HG03025 (cell line): Measurements from ENCODE around the gene TCF12.
"Not testable (repeated sequence)": the region's sequence is repeated elsewhere in the genome, so short reads cannot be mapped to it uniquely, and the experiment has no call there.

Experiments used
- ATAC-seq: cut with Tn5 transposase; IDR thresholded peaks from one replicate; pipeline ENCODE4 v1.9.1; 2021; ENCODE audit warnings: mild to moderate bottlenecking, moderate library complexity; ENCODE audit not compliant: unreplicated experiment, low FRiP score

Gene TCF12

DNA sequence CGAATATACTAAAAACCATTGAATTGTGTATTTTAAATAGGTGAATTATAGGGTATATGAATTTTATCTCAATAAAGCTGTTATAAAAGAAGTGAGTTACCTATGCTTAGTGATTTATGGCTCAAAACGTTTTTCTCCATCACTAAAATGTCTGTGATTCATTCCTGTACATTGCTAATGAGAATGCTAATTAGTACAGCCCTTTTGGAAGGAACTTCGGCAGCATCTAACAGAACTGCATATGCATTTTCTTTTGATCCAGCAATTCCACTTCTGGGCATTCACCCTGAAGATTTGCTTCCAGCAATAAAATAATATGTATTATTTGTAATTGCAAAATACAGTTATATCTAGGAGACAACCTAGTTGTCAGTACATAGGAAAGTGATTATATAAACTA lies 53.6 kb downstream of the TCF12 start:
- ATAC-seq, result no peak

DNA sequence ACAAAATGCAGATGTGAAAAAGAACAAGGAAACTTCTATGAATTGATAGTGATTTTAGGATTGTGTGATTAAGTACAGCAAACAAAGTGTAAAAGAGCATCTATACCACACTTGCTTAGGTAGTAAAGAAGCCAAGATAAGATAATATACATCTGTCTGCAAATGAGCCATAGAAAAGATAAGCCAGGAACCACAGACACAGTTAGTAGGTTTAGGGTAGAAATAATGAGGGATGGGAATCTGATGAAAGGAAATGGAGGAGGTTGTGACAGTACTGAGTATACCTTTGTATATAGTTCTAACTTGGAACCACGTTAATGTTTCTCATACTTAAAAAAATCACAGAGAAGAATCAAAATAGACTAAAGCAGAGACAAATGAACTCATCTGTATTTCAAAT lies 54.0 kb downstream of the TCF12 start:
- no peak for ATAC-seq

DNA sequence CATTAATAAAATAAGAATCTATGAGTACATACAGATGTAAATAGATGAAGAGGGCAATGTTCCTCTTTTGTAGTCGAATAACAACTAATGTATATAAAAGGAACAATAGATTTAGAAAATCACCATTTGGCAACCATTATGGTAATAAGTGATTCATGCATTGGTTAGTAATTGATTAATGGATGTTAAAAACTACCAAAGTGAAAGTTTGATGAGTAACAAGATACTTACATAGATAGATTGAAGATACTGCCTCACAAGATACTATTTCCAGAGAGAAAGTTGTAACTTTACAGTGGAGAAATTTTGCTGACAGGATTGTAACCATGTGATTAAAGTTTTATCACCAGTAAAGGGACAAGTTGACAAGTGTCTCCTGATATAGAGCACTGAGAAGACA lies 55.0 kb downstream of the TCF12 start:
- ATAC-seq, result no peak

DNA sequence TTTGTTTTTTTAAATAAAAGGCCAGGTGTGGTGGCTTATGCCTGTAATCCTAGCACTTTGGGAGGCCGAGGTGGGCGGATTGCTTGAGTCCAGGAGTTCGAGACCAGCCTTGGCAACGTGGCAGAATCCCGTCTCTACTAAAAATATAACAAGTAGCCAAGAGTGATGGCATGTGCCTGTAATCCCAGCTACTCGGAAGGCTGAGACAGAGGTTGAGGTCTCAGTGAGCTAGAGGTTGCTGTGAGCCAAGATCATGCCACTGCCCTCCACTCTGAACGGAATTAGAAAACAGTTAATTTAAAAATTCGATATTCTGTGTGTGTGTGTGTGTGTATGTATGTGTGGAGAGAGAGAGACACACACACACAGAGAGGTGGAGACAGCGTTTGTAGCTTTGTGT lies 58.8 kb downstream of the TCF12 start:
- no peak for ATAC-seq

DNA sequence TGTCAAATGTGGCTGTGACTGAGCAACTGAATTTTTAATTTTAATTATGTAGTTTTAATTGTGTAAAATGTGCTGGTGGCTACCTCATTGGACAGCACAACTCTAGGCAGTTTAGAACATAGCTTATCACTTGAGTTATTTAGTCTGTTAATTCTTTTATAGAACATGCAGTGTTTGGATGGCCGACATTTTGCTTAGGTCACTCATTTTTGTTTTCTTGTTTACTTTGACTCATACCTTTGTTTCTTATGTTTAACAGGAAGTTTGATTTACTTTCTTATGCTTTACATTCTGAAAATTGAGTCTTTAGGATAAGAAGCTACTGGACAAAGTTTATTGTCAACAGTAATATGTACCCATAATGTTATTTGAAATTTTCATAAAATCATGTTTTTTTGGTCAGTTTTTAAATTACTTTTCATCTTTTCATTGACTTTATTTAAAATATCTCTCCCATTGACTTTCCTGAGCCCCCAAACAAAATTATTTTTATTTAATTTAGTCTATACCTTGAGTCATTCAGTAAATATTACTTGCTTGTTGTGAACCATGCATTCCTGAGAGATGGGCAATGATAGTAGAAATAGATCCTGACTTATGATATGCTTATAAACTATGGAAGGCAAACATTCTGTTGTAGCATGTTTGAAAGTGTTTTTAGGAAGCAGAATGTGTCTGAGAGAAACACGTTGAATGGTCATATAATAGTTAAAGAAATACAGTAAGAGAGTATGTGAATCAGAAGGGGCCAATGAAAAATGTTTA lies 60.6 kb downstream of the TCF12 start:
- ATAC-seq, result no peak

DNA sequence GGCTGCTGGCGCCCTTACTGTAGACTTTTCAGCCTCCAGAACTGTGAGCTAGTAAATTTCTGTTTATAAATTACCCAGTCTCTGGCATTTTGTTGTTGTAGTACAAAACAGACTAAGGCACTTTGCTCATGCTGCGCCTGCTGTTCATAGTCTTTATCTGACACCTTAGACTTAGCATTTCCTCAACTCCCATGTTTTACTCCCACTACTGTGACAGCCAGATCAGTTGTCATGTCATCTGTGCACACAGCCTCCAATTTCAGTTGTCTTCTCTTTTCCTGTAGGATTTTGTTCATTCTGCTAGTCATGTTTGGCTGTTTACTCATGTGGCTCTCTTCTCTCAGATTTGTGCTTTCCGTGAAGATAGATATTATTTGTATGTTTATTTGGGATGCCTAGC lies 62.0 kb downstream of the TCF12 start:
- no peak for ATAC-seq

DNA sequence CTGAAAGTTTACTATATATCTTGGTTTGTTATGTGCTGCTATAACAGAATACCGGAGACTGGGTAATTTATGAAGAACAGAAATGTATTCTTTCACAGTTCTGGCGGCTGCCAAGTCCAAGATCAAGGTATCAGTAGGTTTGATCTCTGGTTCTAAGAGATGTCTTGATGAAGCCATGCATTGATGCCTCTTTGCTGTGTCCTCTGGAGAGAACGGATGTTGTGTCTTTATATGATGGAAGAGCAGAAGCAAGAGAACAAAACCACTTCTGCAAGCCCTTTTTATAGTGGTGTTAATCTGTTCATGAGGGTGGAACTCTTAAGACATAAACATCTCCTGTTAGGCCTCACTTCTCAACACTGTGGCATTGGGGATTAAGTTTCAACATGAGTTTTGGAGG lies 62.7 kb downstream of the TCF12 start:
- ATAC-seq, result no peak

DNA sequence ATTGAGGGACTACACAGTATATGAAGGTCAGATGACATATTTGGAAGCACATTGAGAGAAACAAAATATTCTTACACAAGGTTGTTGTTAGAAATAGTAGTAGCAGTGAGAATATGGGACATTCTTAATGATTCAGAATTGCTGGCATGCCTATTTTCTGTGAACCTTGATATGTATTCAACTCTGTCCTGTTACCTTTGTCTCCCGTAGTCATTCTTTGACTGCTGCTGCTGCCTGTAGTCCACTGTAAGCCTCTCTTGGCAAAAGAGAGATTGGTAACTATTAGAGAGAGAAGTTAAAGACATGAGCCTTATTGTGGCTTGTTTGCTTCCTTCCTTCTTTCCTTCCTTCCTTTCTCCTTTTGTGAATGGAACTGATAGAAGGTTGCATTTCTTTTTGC lies 64.5 kb downstream of the TCF12 start:
- no peak for ATAC-seq

DNA sequence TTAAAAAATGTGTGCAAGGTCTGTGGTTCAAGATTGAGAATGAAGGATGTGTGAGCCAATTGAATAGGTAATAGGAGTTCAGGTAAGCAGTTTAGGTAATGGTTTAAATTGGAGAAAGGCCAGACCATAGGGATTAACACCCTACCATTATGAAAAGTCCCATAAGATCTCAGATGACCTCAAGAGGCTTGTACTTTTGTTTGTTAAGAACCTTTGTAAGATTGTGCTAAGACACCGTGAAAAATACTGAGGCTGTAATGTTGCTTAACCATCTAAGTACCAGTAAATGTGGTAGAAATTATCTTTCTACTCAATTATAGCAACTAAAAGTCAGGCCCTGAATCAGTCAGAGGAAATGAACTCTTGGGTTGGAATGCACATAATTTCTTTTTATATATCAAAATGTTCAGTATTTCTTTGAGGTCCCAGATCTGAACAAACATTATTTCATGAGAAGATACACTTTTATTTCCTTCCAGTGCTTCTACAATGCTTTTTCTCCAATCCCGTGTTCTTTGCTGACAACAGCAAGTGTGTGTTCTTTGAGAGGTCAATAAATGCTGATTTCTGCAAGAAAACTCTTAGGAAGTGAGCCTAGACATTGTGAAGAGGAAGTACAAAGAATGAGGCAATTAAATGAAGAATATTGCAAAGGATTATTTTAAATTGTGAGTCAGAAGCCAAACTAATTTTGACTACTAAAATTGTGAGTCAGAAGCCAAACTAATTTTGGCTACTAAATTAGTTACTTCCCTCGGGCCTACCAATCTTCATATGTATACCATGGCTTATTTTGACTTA lies 66.4 kb downstream of the TCF12 start:
- ATAC-seq, result no peak

DNA sequence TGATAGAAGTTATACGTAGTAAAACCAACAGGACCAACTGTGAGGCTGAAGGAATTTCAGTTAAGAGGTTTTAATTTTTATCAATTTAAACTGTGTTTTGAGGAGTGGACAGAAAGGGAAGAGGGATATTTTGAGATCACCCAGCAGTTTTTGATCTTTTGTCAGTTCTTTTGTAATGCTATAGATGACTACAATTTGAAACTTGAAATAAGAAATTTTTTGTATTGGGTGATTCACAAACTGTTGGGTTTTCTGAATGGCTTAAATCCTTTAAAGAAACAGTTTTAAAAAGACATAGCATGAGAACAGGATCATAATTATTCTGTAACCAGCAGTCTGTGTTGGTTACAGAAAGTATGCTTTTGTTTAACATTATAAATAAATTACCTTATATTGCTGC lies 67.4 kb downstream of the TCF12 start:
- ATAC-seq, result no peak

DNA sequence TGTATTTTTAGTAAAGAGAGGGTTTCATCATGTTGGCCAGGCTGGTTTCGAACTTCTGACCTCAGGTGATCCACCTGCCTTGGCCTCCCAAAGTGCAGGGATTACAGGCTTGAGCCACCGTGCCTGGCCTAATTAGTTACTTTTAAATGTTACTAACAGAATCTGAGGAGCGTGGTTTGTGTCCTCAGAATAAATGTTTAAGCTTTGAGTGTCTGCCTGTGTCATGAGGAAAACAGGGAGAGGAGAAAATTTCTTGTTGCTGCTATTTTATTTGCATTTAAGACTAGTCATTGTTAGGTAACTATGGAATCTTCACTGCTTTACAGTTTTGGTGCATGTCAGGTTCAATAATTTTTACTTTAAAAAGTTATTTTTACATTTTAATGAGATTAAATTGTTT lies 68.8 kb downstream of the TCF12 start:
- no peak for ATAC-seq

DNA sequence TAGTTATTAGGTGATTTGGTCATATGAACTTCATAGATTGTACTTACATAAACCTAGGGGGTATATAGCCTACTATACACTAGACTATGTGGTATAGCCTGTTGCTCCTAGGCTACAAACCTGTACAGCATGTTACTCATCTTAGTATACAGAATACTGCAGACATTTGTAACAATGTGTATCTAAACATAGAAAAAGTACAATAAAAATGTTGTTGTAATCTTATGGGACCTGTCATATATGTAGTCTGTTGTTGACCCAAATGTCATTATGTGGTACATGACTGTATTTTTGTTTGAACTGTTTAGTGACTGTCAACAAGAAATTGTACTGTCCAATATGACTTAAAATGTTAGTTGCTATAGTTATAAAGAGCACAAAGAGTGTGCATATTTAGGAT lies 69.8 kb downstream of the TCF12 start:
- ATAC-seq, result no peak

DNA sequence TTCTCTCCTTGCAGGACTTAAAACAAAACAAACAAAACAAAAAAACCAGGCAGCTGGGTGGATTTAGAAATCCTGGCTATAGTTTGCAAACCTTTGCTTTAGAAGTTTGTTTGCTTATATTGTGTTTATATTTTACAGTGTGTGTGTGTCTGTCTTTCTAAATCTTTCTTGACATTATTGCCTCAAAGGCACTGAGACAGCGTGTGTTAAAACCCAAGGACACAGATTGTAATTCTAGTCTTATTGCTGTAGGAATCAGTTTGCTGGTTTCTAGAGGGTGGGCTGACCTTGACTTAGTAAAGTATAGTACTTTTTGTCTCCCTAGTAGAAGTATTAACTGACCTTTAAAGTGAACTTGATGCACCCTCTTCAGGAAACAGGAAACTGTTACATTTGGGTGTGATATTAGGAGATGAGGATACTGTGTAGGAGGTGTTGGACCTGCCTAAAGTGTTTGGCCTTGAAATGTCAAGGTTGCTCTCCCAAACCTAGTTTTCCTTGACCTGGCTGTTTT lies 71.0 kb downstream of the TCF12 start:
- ATAC-seq, result no peak

DNA sequence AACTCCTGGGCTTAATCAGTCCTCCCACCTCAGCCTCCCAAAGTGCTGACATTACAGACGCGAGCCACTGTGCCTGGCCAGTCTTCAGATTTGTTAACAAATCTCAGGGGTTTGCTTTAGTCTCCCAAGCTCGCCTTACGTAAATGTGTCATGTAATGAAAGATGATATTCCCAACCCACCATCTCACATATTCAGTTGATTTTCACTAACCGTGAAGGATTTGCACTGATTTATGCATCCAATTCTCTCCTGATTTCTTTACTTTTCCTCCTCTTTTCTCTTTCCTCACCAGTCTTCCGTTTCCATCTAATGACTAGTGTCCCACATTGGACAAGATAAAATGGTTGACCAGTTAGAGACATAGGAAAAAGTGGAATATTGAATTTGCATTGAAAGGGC lies 72.6 kb downstream of the TCF12 start:
- no peak for ATAC-seq

DNA sequence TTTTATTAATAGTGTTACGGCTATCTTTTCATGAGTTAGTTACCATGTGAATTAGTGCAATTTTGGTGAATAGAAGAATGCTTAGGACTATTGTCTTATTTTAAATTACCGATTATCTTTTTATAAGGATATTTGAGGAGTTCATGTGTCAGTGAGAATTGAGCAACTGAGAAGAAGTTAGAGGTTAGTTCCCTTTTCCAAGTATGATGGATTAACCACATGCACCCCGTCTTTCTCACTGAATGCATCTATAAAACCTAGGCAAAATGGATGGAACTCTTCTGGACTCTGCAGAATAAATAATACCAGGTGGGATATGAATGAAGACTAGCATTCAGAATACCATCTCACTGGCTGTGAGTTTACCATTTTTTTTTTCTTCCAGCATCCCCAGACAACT lies 74.3 kb downstream of the TCF12 start:
- ATAC-seq, result no peak

DNA sequence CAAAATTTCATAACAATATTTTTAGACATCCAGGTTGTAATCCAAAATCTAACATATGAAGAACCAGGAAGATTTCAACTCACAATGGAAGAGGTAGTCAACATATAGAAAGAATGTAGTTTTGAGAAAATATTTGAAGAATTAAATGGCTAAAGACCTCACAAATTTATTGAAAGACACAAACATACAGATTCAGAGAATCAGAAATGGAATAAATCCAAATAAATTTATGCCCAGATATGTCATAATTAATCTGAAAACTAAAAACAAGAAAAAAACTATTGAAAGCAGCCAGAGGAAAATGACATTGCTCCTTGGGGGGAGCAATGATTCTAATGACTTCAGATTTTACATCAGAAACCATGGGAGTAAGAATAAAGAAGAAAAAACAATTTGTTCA lies 75.8 kb downstream of the TCF12 start:
- ATAC-seq, result no peak

DNA sequence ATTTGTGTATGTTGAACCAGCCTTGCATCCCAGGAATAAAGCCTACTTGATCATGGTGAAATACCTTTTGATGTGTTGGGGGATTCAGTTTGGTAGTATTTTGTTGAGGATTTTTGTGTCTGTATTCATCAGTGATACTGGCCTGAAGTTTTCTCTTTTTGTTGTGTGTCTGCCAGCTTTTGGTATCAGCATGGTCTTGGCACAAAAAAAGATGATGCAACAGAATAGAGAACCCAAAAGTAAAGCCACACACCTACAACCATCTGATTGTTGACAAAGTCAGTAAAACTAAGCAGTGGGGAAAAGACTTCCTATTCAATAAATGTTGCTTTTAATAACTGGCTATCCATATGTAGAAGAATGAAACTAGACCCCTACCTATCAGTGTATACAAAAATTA lies 77.6 kb downstream of the TCF12 start:
- ATAC-seq, result no peak

DNA sequence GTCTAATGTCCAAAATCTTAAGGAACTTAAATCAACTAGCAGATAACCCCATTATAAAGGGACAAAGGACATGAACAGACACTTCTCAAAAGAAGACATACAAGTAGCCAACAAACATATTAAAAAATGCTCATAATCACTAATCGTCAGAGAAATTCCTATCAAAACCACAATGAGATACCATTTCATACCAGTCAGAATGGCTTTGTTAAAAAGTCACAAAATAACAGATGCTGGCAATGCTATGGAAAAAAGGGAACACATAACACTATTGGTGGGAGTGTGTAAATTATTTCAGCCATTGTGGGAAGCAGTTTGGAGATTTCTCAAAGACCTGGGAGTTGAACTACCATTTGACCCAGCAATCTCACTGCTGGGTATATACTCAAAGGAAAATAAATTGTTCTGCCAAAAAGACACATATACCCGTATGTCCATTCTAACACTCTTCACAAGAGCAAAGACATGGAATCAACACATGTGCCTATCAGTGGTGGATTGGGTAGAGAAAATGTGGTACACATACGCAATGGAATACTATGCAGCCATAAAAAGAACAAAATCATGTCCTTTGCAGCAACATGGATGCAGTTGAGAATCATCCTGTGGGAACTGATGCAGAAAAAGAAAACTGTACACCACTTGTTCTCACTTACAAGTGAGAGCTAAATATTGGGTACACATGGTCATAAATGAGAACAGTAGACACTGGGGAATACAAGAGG lies 78.5 kb downstream of the TCF12 start:
- no peak for ATAC-seq

DNA sequence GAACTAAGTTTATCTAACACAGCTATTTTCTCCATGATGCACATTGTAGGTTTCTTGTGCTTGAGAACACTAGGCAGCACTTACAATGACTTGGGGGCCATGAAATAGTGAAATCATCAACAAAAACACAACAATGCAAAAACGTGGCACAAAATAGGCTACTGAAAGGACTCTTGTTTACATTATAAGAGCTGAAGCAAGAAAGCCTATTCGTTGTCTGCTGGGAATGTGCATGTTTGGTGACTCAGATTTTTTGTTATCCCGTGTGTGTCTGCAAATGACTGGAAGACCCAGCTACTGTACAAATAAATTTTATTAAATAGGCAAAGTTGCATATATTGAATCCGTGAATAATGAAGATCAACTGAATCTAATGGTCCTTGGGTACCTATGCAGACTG lies 85.0 kb downstream of the TCF12 start:
- ATAC-seq, result no peak

DNA sequence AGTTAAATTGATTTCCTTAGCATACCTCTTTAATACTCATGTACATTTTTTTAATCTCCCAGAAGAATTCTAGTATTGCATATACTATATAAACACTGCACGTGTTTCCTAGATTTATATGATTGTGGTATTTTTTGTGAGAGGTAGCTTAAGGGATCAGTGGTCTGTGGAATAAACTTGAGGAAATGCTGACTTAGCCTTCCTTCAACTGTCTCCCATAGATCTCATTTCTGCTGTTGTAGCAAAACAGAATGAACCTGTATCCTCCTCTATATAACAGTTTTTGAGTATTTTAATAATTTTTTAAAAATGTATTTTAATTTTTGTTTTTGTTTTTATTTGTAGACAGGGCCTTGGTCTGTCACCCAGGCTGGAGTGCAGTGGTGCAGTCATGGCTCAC lies 86.8 kb downstream of the TCF12 start:
- no peak for ATAC-seq

DNA sequence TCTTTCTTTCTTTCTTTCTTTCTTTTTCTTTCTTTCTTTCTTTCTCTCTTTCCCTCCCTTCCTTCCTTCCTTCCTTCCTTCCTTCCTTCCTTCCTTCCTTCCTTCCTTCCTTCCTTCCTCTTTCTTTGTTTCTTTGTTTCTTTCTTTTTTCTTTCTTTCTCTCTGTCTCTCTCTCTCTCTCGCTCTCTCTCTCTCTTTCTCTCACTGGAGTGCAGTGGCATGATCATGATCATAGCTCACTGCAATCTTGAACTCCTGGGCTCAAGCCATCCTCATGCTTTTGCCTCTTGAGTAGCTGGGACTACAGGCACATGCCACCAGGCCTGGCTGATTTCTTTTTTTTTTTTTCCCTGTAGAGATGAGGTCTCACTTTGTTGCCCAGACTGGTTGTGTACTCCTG lies 89.4 kb downstream of the TCF12 start:
- not testable (repeated sequence) for ATAC-seq
